HG03469 (cell line): ENCODE results near the gene RAP2C.

ENCODE experiments used
- ATAC-seq: cut with Tn5 transposase; IDR thresholded peaks from one replicate; pipeline ENCODE4 v1.9.1; 2021; ENCODE audit warnings: mild to moderate bottlenecking, moderate library complexity, moderate number of reproducible peaks; ENCODE audit not compliant: unreplicated experiment

The RAP2C gene

GRCh38 chrX:132219343-132219768, at the start of gene RAP2C:
Gene RAP2C (minus strand): TSS chrX:132219447. CDS start chrX:132217268, 2,179 bp downstream.
- peak; percentile 55 for ATAC-seq

DNA sequence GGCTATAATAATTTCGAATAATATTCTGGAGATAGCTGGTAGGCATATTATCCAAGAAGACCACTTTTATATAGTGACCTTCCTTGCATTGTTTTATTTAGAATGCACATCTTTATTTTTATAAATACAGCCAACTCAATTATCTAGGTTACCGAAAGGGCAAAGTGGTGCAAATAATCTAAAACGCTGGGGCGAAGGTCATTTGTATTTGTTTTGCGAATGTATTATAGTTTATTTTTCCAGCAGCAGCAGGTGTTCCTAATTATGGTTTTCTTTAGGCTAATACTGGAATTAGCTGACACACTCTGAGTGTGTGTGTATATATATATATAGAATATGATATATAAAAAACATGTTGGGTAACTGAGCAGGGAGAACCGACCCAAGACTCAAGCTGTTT, 48.1 kb upstream of the RAP2C start:
- ATAC-seq, result no peak

DNA sequence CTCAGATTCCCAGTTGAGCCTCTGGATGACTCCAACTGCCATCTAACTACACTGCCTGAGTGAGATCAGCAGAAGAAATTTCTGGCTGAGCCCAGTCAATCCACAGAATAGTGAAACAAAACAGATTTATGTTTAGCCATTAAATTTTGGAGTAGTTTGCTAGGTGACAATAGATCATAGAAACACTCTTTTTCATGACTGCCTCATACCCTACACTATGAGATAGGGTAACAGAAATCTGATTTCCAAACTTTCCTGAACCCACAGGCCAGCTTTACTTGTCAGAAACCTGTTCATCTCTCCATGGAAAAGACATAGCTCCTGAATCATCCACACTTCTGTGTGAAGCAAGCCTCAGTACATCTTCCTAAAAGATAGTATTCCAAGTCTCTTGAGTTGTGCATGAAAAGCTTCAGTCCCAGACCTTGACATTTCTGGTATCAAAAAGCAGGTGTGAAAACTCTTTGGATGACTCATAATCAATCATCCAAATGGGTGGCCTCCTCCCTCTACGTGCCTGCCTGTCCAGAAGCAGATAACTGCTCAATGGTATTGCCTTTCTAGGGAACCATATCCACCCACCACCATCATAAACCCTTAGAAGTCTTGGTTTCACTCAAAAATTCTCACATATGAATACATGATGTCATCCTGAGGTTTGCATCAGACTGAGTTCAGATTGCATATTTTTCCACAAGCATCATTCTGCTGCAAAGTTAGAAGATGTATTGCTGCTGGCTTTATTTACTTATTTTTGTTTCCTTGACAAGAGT, 47.5 kb upstream of the RAP2C start:
- peak; percentile 78 for ATAC-seq

DNA sequence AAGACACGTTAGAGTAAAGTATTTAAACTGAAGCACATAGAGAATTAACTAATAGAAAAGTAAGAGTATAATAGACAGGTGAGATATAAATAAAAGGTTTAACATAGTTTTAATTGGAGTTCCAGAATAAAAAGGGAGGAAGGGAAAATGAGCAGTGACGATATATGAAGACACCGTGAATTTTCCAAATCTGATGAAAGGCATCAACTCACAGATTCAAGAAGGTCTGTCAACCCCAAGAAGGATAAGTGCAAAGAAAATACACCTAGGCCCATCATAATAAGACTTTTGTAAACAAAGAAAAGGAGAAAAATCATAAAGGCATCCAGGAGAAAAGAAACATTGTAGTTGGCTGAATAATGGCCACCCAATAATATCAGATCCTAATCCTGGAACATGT, 43.9 kb upstream of the RAP2C start:
- ATAC-seq, result no peak

- no peak for ATAC-seq
Measured at GRCh38 chrX:132258509-132258908, 39.3 kb upstream of the RAP2C start.

DNA sequence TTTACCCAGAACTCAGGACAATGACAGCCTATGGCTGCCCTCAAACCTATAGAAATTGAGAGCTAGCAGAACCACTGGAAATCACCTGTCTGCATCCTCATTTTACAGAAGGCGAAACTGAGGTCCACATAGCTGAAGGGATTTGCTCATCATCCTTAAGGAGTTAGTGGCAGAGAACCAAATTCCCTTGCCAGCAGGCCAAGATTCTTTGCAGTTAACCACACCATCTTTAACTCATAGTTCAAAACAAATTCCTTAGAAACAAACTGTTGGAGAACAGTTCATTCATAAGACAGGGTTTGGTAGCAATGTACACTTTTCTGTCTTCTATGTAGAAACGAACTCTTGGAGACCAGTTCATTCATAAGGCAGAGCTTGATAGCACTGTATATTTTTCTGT, 37.9 kb upstream of the RAP2C start:
- no peak for ATAC-seq

GRCh38 chrX:132236121-132236520, 16.9 kb upstream of the RAP2C start:
- ATAC-seq, result no peak

- ATAC-seq, result no peak
Measured at GRCh38 chrX:132235488-132235887, 16.2 kb upstream of the RAP2C start.

DNA sequence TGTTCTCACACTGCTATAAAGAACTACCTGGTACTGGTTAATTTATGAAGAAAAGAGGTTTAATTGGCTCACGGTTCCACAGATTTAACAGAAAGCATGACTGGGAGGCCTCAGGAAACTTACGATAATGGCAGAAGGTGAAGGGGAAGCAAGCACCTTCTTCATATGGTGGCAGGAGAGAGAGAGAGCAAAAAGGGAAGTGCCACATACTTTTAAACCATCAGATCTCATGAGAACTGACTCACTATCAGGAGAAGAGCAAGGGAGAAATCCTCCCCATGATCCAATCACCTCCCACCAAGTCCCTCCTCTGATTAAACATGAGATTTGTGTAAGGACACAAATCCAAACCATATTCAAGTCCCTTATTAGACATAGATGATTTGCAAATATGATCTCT, 12.3 kb upstream of the RAP2C start:
- ATAC-seq, result no peak

DNA sequence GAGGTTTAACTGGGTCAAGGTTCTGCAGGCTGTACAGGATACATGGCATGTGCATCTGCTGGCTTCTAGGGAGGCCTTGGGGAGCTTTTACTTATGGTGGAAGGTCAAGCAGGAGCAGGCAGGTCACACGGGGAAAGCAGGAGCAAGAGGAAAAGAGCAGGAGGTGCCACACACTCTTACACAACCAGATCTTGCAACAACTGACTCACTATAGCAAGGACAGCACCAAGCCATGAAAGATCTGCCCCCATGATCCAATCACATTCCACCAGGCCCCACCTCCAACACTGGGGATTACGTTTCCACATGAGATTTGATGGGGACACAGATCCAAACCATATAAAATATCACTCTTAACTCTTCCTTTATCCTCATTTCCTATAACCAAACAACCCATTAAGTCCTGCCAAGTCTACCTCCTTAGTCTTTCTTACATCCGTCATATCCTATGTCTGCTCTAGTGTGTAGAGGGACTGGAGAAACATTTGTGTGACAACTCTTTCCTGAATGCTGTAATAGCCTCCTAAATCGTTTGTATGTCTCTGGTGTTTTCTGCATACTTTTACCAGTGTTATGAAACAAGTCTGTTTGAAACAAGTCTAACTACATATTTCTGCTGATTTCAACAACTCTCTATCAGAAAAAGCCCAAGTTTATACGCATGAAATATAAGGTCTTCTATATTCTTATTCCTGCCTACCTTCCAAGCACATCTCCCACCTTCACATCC, 8.3 kb upstream of the RAP2C start:
- no peak for ATAC-seq

GRCh38 chrX:132226169-132226568, 6.9 kb upstream of the RAP2C start:
- ATAC-seq, result no peak

DNA sequence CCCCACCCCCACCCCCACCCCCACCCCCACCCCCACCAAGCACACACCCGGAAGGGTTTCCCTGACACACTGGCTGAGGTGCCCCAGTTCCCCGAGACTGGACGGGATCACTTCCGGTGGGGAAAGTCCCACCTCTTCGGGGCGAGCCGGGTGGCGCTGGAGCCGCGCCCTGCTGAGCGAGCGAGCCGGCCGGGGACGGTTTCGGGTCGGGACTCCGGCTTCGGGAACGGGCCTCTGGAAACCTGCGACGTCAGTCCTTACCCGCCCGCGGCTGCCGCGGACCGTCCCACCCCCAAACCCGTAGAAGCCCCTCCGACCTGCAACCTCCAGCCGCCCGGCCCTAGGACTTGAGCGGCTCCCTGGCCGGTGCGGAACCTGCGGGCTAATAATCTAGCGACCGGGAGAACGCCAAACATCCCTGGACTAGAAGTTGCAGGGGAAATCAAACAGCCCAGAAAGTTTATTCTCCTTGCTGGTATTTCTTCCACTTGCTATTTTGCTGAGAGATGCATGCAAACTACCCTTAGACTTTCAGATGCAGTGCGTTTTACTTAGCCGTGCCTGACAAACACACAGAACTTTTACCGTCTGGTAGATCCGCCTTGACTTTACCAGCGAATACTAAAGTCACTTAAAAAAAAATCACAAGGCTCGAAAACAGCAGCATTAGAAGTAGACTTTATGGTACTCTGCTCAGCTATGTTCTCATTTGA, 991 bp downstream of the RAP2C start:
- peak; percentile 34 for ATAC-seq

GRCh38 chrX:132217203-132218073, 1.8 kb downstream of the RAP2C start:
- peak; percentile 48 for ATAC-seq

DNA sequence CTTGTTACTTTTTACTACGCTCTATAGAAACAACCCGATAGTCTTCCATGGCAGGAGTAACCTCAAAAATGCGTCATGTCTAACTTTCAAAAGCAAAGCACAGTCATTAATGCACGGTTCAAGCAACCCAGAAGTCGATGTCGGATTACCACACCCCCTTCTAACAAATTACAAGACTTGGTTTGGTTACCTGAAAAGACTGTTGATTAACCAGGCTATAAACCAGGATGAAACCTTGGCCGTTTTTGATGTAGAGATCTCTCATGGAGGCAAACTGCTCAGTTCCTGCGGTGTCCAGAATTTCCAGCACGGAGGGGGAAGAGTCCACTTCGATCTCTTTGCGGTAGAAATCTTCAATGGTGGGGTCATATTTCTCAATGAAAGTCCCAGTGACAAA, 2.4 kb downstream of the RAP2C start:
- ATAC-seq, result no peak

DNA sequence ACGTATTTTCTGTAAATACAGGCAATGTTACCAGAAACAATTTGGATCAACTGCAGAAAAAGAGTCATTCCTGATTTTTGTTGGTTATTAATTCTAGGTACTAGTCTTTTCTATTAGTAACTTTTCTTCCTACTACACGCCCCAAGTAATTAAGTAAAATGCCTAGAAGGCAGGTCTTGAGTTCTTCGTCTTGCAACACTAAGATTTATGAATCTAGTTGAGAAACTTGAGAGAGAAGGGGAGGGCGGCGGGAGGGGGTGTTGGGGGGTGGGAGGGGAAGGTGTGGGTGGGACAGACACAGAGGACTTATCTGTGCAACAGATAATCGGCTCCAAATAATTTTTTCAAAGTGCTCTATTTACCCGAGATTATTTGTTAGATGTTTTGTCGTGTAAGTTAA, 3.0 kb downstream of the RAP2C start:
- no peak for ATAC-seq

GRCh38 chrX:132214518-132214917, 4.7 kb downstream of the RAP2C start:
- ATAC-seq, result no peak

- no peak for ATAC-seq
Measured at GRCh38 chrX:132209527-132209926, 9.7 kb downstream of the RAP2C start.

- no peak for ATAC-seq
Measured at GRCh38 chrX:132208422-132208821, 10.8 kb downstream of the RAP2C start.

DNA sequence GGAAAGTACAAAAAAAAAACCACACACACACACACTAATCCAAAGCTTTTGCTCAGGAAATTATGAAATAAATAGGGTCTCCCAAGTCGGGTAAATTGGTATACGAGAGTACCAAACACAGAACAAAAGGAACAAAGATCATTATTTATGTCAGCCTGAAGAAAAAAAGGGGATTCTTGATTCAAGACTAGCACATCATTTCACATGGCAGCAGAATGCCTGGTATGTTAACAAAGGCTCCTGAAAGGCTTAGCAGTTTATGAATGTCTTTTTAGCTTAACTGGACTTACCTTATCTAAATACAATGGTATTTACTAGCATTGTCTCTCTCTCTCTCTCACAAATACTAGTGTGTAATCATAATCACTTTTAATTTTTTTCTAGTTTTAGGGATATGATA, 11.3 kb downstream of the RAP2C start:
- ATAC-seq, result no peak

GRCh38 chrX:132206259-132206658, 13.0 kb downstream of the RAP2C start:
- no peak for ATAC-seq

DNA sequence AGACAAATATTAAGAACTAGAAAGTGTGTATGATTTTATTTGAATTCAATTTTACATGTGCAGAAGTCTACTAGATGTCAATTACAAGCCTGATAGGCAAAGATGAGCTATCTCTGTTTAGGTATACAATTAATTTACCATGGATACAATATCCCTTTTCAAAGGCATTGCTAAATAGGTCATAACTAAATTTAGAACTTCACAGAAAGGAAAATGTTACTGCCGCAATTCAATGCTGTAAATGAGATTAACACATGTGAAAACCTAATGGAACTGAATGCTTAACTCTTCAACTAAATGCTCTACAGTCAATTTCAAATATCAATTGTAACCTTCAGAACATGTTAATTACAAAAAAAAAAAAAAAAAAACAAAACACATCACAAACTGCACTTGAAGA, 14.6 kb downstream of the RAP2C start:
- ATAC-seq, result no peak
